HG02798 (cell line): Measurements from ENCODE around the gene ARHGEF1.
"Not testable (repeated sequence)": the region's sequence is repeated elsewhere in the genome, so short reads cannot be mapped to it uniquely, and the experiment has no call there.

Experiments
- ATAC-seq: cut with Tn5 transposase; IDR thresholded peaks from one replicate; pipeline ENCODE4 v1.9.1; 2021; ENCODE audit warnings: mild to moderate bottlenecking; ENCODE audit not compliant: unreplicated experiment, poor library complexity

Gene ARHGEF1

DNA sequence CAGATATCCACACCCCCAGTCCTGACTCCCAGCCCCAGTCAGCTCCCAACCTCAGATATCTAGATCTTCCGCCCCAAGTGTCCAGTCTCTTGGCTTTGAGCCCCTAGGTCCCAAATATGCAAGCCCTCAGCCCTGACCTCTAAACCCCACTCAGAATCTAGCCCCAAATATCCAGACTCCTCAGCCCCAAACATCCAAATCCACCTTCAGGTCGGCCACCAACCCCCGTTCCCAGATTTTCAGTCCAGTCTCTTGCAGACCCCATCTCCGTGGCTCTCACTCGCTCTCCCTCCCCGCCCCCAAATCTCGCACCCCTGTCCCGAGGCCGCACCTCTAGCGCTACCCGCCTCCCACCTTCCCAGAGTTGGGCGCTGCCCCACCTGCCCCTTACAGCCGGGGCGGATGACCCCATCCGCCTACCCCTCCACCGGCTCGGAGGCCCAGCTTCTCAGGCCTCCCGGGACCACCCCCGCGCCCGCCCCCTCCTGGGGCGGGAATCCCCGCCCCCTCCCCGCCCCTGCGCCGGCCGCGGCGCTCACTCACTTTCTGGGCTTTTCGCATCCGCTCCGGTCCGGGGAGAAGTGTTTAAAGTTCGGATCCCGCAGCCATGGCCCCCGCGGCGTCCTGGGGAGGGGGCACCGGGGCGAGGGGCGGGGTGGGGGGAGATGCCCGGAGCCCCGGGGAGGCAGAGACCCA lies 44.7 kb downstream of the ARHGEF1 start:
- no peak for ATAC-seq

DNA sequence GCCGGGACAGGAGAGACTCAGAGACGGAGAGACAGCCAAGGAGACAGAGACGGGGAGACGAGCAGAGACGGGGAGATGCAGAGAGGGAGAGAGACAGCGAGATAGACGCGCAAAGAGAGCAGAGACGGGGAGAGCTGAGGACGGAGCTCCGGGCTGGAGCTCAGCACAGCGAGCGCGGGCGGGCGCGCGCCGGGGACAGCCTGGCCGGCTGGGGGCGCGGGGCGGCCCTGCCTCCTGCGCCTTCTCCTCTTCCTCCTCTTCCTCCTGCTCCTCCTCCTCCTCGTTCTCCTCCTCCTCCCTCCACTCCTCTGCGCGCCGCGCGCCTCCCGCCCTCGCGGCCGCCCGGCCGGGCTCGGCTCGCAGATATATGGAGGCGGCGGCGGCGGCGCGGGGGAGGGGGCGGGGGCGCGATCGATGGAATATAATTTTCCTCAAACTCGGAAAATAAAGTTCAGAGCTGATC lies 45.3 kb downstream of the ARHGEF1 start, which contains the start of gene ERFL:
TSS of gene ERFL (minus strand) at position 229 of the 463 bp plus-strand sequence. CDS start 15,530 bp downstream, outside the sequence.
- no peak for ATAC-seq

DNA sequence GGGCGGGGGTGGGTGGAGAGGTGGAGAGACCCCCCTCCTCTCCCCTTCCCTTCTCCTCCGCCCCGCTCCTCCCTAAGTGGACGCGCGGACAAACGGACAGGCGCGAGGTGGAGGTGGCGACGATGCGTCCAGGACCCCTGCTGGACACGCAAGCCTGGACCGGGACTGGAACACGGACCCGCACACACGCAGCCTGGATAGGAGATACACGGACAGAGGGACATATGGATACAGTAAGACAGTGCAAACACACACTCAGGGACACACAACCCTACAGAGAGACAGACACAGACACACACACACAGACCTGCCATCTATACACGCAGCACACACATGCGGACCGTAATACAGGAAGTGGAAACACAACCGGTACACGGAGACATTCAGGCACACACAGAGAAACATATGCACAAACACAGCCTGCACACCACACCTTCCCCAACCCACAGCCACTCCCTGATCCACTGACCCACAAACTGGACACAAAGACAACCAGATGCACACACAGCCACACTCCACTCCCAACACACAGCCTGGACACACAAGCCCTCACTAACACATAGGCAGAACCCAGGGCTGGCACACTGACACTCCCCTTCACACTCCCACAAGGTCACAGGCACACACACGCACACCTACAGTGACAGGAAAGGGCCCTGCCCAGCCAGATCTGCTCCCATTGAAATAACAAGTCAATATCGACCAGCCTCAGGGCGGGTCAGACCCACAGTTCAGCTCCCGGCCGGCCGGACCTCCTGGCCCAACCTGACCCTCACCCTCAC lies 46.0 kb downstream of the ARHGEF1 start:
- ATAC-seq = no peak

DNA sequence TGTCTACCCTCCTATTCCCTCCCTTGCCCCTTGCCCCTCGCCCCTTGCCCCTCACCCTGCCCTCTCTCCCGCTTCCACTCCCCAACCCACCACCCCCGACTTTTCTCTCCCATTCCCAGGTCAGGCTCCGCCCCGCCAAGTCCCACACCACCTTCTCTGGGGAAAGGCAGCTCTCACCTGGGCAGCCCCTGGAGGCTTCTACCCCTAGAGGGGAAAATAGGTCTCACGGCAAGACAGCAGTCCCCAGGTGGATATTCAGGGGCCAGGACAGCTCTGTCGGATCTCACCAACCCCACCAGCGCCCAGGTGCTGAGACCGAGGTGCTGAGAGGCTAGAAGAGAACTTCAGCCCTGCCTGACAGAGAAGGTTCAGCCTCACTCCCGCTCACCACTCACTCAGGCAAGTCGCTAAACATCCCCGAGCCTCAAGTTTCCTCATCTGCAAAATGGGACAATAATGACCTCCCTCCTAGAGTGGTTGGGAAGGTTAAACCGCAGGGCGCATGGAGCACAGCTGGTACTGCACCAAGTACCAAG lies 46.6 kb downstream of the ARHGEF1 start:
- no peak for ATAC-seq

DNA sequence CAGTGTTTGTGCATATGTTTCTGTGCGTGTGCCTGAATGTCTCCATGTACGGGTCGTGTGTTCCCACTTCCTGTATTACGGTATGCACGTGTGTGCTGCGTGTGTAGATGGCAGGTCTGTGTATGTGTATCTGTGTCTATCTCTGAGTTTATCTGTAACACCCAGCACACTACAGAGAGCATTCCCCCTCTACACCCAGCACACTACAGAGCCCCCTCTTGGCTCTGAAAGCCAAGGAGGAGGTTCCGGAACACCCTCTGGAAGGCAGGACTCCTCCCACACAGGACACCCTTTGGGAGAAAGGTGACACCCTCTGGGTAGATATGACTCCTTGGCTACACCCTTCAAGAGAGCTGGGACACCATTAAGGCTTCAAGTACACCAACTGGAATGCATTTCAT lies 47.3 kb downstream of the ARHGEF1 start:
- no peak for ATAC-seq

DNA sequence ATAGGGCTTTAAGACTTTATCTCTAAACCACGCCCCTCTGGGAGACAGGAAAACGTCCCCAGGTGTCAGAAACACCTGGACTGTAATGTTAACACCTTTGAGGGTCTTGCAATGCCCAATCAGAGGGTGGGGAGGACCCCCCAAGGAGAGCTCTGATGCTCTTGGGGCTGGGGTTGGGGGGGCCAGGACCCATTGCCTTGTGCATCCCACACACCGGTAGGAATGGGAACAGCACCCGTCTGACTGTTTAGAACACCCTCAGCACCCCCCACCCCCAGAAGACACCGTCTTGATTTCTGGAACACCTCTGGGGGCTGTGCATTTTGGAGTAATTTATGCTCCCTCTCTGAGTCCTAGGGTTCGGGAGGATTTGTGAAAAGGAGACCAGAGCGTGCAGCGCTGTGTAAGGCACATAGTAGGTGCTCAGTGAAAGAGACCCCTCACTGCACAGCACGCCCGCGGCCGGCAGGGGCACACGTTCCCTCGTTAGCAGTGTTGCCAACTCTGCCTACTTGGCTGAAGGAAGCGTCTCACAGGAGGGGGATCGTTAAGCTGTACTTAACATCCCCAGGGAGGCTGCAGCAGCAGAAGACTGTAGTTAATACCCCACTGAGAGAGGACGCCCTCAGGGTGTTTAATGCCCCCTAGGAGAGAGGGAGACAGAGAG lies 48.1 kb downstream of the ARHGEF1 start:
- no peak for ATAC-seq

DNA sequence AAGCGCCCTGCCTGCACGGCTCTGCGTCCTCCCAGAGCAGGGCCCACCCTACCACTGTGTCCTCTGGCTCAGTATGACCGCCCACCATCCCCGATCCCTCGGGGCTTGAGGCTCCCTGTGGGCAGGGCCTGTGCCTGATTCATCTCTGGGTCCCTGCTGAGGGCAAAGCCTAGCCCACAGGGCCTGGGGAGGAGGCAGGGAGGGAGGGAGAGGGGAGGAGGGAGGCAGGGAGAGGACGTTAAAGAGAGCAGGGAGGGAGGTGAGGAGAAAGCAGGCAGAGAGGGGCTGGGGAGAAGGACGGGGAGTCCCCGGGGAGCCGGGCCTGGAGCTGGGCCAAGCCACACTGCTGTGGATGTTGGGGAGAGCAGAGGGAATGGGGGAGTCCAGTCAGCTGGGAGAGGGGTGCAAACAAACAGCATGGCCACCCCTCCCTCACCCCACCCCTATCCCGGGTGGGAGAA lies 49.3 kb downstream of the ARHGEF1 start:
- no peak for ATAC-seq

DNA sequence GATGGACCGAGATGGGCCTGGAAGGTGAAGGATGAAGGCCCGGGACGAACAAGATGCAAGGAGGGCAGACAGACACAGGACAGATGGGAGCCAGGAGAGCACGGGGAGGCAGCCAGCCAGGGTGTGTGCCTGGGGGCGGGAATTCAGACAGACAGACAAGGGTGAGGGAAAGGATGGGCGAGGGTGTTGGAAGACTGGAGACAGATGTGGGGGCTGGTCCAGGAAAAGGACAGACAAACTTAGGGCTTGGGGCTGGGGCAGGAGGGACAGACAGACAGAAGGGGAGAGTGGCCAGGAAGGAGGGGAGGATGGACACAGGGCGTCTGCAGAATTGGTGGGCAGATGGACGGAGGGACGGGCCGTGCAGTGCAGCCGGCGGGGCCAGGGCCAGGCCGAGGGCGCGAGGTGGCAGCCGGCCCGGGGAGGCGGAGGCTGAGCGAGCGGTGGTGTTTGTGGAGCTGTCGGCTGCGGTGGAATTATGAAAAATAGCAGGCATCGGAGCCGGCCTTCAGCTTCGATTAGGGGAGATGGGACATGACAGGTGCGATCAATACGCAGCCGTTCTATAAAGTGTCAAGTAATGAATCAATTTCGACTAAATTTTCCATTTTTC lies 49.8 kb downstream of the ARHGEF1 start:
- ATAC-seq = no peak

DNA sequence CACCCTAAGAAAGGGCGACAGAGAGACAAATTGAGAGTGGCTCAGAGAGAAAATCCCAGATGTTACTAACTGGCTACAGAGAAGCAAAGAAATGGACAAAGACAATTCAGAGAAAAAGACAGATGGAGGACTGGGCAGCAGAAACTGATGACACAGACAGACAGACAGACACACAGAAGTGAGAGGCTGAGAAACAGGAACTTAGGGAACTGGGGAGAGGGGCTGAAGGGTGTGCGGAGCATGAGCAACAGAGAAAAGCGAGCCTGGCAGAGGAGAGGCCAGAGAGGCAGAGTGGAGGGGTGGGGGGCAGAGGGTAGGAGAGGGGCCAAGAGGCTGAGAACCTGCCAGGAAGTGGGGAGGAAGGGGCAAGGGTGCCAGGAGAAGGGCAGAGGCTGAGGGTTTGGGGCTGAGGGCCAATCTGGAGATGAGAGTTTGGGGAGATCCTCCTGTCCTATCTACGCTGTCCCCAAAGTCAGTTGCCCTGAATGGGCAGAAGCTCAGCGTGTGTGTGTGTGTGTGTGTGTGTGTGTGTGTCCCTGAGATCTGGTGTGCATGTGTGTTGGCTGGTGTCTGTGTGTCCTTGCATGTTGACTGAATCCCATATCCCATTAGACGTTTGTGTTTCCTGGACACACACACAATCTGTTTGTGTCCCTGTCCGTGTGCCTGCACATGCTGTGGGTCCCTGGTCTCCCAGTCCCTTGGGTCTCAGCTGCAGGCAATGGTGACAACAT lies 50.9 kb downstream of the ARHGEF1 start:
- no peak for ATAC-seq

DNA sequence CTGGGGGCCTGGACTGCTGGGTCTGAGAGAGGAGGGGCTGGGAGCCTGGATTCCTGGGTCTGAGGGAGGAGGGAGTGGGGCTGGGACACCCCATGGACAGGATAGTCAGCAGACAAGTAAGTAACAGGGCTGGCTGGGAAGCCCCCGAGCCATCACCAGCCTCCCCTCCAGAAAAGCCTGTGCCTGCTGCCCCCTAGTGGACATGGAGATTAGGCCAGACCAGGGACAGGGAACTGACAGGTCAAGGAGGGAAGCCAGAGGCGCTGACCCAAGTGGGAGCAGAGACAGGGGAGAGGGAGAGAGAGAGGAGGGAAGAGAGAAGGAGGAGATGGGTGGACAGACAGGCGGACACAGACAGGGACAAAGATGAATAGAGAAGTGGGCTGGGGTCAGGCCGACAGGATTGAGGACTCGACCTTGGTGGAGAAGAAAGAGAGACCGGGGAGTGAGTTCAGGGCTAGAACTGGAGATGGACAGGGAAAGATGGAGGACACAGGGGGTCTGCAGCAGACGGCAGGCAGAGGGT lies 51.9 kb downstream of the ARHGEF1 start:
- no peak for ATAC-seq

DNA sequence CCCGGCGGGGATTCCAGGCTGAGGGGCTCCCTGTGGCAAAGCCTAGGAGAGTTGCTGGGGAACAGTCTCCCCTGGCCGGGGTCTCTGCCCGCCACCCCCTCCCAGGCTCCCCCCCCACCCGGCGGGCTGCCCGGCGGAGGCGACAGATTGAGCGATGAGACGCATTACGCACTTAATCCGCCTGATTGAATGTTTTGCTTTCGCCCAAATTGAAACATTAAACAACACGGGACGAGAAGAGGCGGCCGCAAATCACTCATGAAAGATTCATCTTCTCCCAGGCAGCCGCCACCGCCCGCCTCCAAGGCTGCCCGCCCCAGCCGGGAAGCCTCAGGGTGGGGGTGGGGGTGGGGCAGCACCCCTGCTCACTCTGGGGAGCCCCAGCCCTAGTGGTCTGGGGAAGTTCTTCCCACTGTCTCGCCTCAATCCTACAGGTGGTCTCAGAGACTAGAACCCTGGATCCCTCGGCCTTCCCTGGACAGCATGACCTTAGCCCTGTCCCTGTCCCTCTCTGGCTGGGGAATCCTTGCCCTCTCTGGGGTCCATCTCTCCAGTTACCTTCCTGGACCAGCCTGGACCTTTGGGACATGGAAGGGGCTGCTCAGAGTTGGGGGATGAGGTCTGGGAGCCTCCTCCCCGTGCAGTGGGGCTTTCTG lies 52.9 kb downstream of the ARHGEF1 start:
- no peak for ATAC-seq

DNA sequence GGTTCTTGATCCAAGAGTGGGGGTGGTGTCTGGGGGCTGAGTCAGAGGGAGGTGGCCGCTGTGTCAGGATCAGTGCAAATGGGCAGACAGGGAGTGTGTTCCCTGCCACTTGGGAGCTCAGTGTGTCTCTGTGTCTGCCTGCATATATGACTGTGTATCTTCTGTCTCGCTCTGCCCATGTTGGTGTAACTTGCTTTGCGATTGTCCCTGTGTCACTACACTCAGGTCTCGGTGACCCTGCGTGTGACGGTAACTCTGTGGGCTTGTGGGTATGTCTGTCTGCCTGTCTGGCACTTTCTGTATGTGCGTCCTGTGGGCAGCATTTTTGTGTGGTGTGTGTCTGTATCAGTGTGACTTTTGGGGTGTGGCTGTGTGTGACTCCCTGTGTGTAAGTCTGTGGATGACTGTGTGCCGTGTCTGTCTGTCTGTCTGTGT lies 53.4 kb downstream of the ARHGEF1 start:
- no peak for ATAC-seq

DNA sequence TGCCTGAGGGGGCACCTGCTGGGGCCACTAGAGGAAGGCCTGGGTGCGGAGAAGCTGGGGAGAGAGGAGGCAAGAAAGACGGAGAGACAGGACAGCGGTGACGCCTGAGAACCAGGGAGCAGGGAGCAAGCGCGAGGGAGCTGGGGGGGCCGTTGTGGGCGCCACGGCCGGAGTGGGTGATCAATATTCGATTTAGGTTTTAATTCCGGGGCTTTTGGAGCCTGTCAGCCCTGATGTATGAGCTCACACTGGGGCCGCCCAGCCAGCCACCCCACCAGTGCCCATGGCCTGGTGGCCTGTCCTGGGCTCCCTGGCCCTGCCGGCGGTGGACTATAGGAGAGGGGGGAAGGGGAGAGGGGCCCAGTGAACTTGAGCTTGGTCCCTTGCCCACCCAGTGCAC lies 54.0 kb downstream of the ARHGEF1 start:
- ATAC-seq = no peak

DNA sequence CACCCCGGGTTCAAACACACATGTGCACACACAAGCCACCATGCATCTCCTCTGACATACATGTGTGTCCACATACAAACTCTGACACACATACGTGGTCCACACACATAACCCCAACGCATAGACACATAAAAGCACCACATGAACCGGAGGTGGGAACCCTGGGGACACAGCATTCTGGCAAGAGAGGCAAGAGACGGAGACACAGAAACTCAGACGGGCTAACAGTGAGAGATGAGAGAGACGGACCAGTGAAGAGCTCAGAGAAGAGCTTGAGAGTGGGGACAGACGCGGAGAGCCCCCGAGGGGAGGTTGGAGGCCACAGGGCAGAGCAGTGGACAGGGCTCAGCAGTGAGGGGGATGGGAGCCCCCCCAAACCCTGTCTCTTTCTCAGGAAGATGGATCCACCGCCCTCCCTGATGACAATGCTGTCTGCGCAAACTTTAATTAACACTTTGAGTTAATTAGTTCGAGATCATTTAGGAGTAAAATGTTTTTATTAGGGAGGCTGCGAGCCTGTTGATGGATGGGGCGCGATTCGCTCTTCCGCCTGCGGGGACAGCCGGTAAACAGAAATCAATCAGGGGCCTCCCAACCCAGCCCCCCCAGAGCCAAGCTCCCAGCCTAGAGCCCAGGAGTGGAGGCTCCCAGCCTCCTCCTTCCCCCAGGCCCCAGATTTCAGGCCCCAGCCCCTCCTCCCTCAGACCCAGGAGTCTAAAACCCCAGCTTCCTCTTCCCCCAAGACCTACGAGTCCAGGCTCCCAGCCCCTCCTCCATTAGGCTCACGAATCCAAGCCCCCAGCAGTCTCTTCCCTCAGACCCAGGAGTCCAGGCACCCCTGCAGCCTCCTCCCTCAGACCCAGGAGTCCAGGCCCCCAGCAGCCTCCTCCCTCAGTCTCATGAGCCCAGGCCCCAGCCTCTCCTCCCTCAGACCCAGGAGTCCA lies 54.8 kb downstream of the ARHGEF1 start:
- ATAC-seq = no peak

DNA sequence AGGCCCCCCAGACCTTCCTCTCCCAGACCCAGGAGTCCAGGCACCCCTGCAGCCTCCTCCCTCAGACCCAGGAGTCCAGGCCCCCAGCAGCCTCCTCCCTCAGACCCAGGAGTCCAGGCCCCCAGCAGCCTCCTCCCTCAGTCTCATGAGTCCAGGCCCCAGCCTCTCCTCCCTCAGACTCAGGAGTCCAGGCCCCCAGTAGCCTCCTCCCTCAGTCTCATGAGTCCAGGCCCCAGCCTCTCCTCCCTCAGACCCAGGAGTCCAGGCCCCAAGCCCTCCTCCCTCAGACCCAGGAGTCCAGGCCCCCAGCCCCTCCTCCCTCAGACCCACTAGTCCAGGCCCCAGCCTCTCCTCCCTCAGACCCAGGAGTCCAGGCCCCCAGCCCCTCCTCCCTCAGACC lies 56.2 kb downstream of the ARHGEF1 start:
- ATAC-seq = not testable (repeated sequence)

DNA sequence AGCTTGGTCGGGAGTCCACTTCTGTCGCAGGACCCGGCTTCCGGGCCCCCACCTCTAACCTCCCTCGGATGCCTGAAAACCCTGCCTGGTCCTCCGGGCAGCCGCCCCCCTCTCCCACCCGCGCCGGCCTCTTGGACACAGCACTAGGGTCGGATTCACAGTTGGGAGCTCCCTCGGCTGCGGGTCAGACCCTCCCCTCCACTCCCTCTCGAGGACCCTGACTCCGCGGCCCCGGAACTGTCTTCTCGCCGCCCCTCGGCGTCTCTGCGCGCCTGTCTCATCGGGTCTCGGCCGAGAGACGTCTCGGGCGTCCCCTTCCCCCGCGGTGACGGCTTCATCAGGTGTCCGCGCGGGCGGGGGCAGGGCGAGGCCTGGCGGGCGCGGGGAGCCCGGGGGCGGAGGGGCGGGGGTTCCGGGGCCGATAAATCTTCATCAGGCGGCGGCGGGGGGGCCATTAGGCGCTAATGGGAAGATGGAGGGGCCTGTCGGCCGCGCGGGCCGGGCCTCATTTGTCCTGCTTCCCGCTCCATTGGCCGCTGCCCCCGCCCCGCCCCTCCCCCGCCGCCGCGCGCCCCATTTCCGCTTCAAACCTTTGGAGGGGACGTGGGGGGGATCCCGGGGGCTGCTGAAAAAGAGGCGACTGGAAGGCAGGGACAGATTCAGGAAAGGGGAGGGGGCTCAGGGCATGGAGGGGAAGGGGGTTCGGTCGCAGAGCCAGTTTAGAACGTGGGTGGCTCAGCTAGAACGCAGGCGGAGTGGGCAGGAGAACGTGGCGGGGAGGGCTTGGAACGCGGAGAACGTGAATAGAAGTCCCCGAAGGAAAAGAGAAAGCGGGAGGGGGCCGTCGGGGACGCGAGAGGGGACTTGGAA lies 57.1 kb downstream of the ARHGEF1 start:
- ATAC-seq = no peak
